Activated CD4-positive, alpha-beta T cell treated with anti-CD3 and anti-CD28 coated beads for 36 hours (primary cell): ENCODE data around the gene DIP2C. TPM values are rescaled to one million over a fixed set of nuclear protein-coding genes. Genes with fewer than 3 reads are reported as not detected.
"Not testable (repeated sequence)": the region's sequence is repeated elsewhere in the genome, so short reads cannot be mapped to it uniquely, and the experiment has no call there.

Experiments used
- ATAC-seq: fragments of 200-7000 bp; cut with Tn5 transposase; one replicate; pipeline ENCODE4 v1.10.0; 2021; ENCODE audit warnings: mild to moderate bottlenecking, moderate library complexity
- CTCF ChIA-PET: fragments of 350-600 bp; sonication (Branson Sonifier 250); formaldehyde crosslinking; loops from one replicate; lab custom pipeline; 2021; ENCODE audit warnings: antibody characterized with exemption; lab: Charles Lee
- POLR2A ChIA-PET: fragments of 350-600 bp; sonication (Branson Sonifier 250); formaldehyde crosslinking; loops from one replicate; lab custom pipeline; 2021; ENCODE audit warnings: antibody characterized with exemption, inconsistent platforms; lab: Charles Lee
- DNase-seq: peaks from one replicate; pipeline ENCODE4 v3.0.0-alpha.2; 2020
- H3K27ac Mint-ChIP-seq: one replicate; pipeline ENCODE4 v1.8.0; 2021; ENCODE audit warnings: mixed read lengths
- H3K27me3 Mint-ChIP-seq: one replicate; pipeline ENCODE4 v1.8.0; 2021; ENCODE audit warnings: mixed read lengths
- H3K36me3 Mint-ChIP-seq: one replicate; pipeline ENCODE4 v1.8.0; 2021; ENCODE audit warnings: low read depth, mixed read lengths
- H3K4me1 Mint-ChIP-seq: one replicate; pipeline ENCODE4 v1.8.0; 2021; ENCODE audit warnings: mixed read lengths
- H3K4me3 Mint-ChIP-seq: one replicate; pipeline ENCODE4 v1.8.0; 2021; ENCODE audit warnings: mild to moderate bottlenecking, moderate library complexity, mixed read lengths
- H3K9me3 Mint-ChIP-seq: one replicate; pipeline ENCODE4 v1.8.0; 2021; ENCODE audit warnings: low read depth, mixed read lengths
- intact Hi-C, 2 experiments: fragments of 100-400 bp; cut with DNase I in 1 of 2; cut with micrococcal nuclease in 1 of 2; formaldehyde crosslinking; loops; one replicate each; pipeline versions ENCODE4 v1.14.2 to v1.15.1; 2022 to 2024; cut with DNase I, micrococcal nuclease
- total RNA-seq, 2 experiments: library from RNA; stranded (reverse); gene quantifications; one replicate each; pipeline ENCODE4 v1.2.3, GENCODE V29; 2021

The DIP2C gene
- total RNA-seq, 2 experiments from 2014 or later = 0.76 to 0.94 TPM

- H3K9me3 Mint-ChIP-seq = no peaks in the 10 kb centered on the region
- ATAC-seq (no peak), DNase-seq (no peak)
- H3K36me3 Mint-ChIP-seq = no peaks in the 10 kb centered on the region
- H3K27ac Mint-ChIP-seq = no peak overlapping the region
- no peak overlapping the region for H3K4me3 Mint-ChIP-seq
- ChIA-PET POLR2A (no interaction called here), CTCF (no interaction called here)
- peaks cover 6% of the 10 kb centered on the region for H3K4me1 Mint-ChIP-seq
- intact Hi-C loops = no loop called here
- no peaks in the 10 kb centered on the region for H3K27me3 Mint-ChIP-seq
Observed at GRCh38 chr10:662686-663465, 26.6 kb downstream of the DIP2C start.

GRCh38 chr10:662223-662605 lies 27.3 kb downstream of the DIP2C start:
- CTCF ChIA-PET = no interaction called here
- H3K4me1 Mint-ChIP-seq = peaks cover 6% of the 10 kb centered on the region

GRCh38 chr10:661597-662222 lies 27.8 kb downstream of the DIP2C start:
- H3K9me3 Mint-ChIP-seq = no peaks in the 10 kb centered on the region
- DNase-seq = no peak
- H3K4me3 Mint-ChIP-seq = no peak overlapping the region
- no peak overlapping the region for H3K27ac Mint-ChIP-seq
- POLR2A ChIA-PET = no interaction called here
- peaks cover 6% of the 10 kb centered on the region for H3K4me1 Mint-ChIP-seq
- ATAC-seq = no peak
- intact Hi-C loops = no loop called here
- no peaks in the 10 kb centered on the region for H3K27me3 Mint-ChIP-seq
- no peaks in the 10 kb centered on the region for H3K36me3 Mint-ChIP-seq
- CTCF ChIA-PET = no interaction called here

More at GRCh38 chr10:662223-662605, 27.3 kb downstream of the DIP2C start:
- Mint-ChIP-seq H3K27me3 (no peaks in the 10 kb centered on the region), H3K9me3 (no peaks in the 10 kb centered on the region), H3K4me3 (no peak overlapping the region), H3K36me3 (no peaks in the 10 kb centered on the region), H3K27ac (no peak overlapping the region)
- ATAC-seq (no peak), DNase-seq (no peak)
- intact Hi-C loops = no loop called here
- POLR2A ChIA-PET = no interaction called here

DNA sequence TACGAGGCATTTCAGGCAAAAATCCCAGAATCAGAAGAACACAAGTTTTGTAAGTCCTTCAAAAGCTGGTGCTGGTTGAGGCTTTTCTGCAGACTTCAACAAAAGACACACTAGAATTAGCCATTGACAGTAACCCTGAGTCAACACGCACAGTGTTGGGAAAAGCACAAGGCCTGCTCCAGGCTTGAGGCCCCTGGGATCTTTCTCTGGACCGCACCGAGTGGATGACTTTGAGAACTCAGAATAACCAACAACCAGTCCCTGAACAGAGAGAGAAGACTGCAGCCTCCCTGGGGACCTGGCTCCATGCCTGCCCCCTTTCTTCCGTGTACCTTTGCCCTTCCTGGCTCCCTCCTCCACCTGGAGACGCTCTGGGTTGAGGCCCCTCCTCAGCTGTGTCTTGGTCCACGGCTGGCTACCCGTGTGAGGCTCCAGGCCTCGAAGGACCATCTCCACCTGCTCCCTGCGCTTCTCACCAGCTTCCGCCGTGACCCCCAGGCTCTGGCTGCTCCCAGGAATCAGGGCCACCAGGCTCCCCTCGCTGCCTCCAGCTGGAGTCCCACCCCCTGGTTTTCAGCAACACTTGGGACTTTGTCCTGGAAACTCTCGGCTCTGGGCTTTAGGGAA lies 28.4 kb downstream of the DIP2C start:
- ATAC-seq = no peak
- H3K27ac Mint-ChIP-seq = no peak overlapping the region
- CTCF ChIA-PET = interaction anchor here (1.1 kb wide), 1 partner anchor 14 kb away, joined by 4 read pairs; no protein-coding TSS in a partner anchor

DNA sequence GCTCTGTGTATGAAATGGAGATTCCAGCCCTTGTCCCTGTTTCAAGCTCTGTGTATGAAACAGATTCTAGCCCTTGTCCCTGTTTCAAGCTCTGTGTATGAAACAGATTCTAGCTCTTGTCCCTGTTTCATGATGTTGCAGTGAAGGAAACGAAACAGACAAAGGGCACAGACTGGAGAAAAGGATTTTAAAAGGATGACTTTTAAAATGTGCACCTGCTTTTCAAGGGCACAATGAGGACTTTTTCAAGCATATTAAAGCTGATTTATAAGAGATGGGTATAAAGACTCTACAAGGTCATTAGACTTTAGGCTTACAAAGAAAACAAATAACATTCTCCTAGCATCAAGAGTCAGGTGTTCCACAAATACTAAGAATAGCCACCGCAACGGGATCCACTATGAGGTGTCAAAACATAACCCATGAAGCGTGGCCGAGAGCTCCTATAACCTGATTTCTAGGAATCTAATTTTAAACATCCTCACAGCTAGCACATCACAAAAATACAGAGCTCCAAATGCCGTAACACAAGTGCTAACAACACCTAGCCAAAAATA lies 29.0 kb downstream of the DIP2C start:
- H3K27me3 Mint-ChIP-seq = no peaks in the 10 kb centered on the region
- intact Hi-C loops = no loop called here
- H3K9me3 Mint-ChIP-seq = no peaks in the 10 kb centered on the region
- no peak overlapping the region for H3K4me3 Mint-ChIP-seq
- ATAC-seq = no peak
- H3K4me1 Mint-ChIP-seq = peaks cover 6% of the 10 kb centered on the region
- no peak overlapping the region for H3K27ac Mint-ChIP-seq
- DNase-seq = no peak
- no peaks in the 10 kb centered on the region for H3K36me3 Mint-ChIP-seq
- POLR2A ChIA-PET = no interaction called here
- CTCF ChIA-PET = interaction anchor here (1.1 kb wide), 1 partner anchor 14 kb away, joined by 4 read pairs; no protein-coding TSS in a partner anchor

More for the DNA sequence above, 28.4 kb downstream of the DIP2C start:
- H3K4me3 Mint-ChIP-seq = no peak overlapping the region
- intact Hi-C loops = no loop called here
- POLR2A ChIA-PET = no interaction called here
- H3K36me3 Mint-ChIP-seq = no peaks in the 10 kb centered on the region
- no peaks in the 10 kb centered on the region for H3K9me3 Mint-ChIP-seq
- DNase-seq = no peak
- no peaks in the 10 kb centered on the region for H3K27me3 Mint-ChIP-seq
- peaks cover 6% of the 10 kb centered on the region for H3K4me1 Mint-ChIP-seq

DNA sequence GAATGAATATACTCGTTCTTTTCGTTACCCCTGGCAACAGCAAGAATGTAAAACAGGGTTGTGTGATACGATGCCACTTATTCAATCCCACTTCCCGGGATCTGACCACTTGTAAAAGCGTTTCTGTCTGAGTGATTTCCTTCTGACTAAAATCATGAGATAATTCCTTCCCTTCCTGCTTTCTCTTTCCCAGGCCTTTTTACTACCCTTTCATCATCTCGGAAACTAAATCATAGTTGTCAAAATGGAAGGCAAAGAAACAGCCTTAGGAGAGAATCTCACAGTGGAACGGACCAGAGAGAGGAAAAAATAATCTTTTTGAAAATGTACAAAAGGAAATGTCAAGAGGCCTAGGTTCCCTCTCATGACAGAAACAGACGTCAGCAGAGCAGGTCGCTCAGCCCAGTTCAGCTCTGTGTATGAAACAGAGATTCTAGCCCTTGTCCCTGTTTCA lies 29.8 kb downstream of the DIP2C start:
- intact Hi-C loops = no loop called here

DNA sequence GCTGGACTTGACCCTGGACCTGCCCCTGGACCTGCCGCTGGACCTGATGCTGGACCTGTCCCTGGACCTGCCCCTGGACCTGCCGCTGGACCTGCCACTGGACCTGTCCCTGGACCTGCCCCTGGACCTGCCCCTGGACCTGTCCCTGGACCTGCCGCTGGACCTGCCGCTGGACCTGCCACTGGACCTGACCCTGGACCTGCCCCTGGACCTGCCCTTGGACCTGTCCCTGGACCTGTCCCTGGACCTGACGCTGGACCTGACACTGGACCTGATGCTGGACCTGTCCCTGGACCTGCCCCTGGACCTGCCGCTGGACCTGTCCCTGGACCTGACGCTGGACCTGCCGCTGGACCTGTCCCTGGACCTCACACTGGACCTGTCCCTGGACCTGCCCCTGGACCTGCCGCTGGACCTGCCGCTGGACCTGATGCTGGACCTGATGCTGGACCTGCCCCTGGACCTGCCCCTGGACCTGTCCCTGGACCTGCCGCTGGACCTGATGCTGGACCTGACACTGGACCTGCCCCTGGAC lies 31.6 kb downstream of the DIP2C start:
- H3K27me3 Mint-ChIP-seq, H3K27ac Mint-ChIP-seq, ATAC-seq, H3K9me3 Mint-ChIP-seq, intact Hi-C loops, H3K36me3 Mint-ChIP-seq, H3K4me1 Mint-ChIP-seq, POLR2A ChIA-PET, DNase-seq, H3K4me3 Mint-ChIP-seq, CTCF ChIA-PET: not testable (repeated sequence)

More for the DNA sequence above, 29.8 kb downstream of the DIP2C start:
- no peaks in the 10 kb centered on the region for H3K36me3 Mint-ChIP-seq
- H3K27ac Mint-ChIP-seq = no peak overlapping the region
- CTCF ChIA-PET = interaction anchor here (1.1 kb wide), 1 partner anchor 15 kb away, joined by 4 read pairs; no protein-coding TSS in a partner anchor
- POLR2A ChIA-PET = no interaction called here
- ATAC-seq (no peak), DNase-seq (no peak)
- no peaks in the 10 kb centered on the region for H3K9me3 Mint-ChIP-seq
- H3K4me1 Mint-ChIP-seq = peaks cover 6% of the 10 kb centered on the region
- H3K4me3 Mint-ChIP-seq = no peak overlapping the region
- no peaks in the 10 kb centered on the region for H3K27me3 Mint-ChIP-seq

DNA sequence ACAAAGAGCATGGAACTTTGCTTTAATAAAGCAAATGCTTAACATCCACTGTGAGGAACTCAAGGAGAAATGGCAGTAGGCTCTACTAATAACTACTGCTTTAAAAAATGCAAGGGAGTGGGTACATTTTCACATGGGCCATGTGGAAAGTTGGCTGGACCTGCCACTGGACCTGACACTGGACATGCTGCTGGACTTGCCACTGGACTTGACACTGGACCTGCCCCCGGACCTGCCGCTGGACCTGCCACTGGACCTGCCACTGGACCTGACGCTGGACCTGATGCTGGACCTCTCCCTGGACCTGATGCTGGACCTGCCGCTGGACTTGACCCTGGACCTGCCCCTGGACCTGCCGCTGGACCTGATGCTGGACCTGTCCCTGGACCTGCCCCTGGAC lies 32.6 kb downstream of the DIP2C start:
- Mint-ChIP-seq H3K4me1 (peaks cover 6% of the 10 kb centered on the region), H3K27me3 (no peaks in the 10 kb centered on the region), H3K4me3 (no peak overlapping the region), H3K27ac (no peak overlapping the region), H3K36me3 (no peaks in the 10 kb centered on the region), H3K9me3 (no peaks in the 10 kb centered on the region)
- intact Hi-C loops = no loop called here
- CTCF ChIA-PET = no interaction called here
- DNase-seq (no peak), ATAC-seq (no peak)
- POLR2A ChIA-PET = no interaction called here

DNA sequence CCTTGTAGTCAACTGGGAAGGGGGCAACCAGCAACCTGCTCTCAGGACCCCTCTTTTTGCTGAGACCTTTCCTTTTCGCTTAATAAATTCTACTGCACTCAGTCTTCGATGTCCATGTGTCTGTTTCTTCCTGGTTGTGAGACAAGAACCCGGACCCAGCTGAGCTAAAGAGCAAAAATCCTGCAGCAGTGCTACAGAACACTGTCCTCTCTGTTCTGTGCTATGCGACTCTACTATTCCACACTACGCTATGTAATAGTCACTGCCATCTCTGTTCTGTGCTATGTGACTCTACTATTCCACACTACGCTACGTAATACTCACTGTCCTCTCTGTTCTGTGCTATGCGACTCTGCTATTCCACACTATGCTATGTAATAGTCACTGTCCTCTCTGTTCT lies 34.3 kb downstream of the DIP2C start:
- H3K4me1 Mint-ChIP-seq = peaks cover 6% of the 10 kb centered on the region
- no peaks in the 10 kb centered on the region for H3K9me3 Mint-ChIP-seq
- ATAC-seq (no peak), DNase-seq (no peak)
- intact Hi-C loops = no loop called here
- ChIA-PET POLR2A (no interaction called here), CTCF (no interaction called here)
- H3K27ac Mint-ChIP-seq = no peak overlapping the region
- no peak overlapping the region for H3K4me3 Mint-ChIP-seq
- H3K36me3 Mint-ChIP-seq = no peaks in the 10 kb centered on the region
- no peaks in the 10 kb centered on the region for H3K27me3 Mint-ChIP-seq

- Mint-ChIP-seq H3K27me3 (no peaks in the 10 kb centered on the region), H3K27ac (no peak overlapping the region), H3K9me3 (no peaks in the 10 kb centered on the region), H3K4me3 (no peak overlapping the region), H3K4me1 (peaks cover 3% of the 10 kb centered on the region), H3K36me3 (no peaks in the 10 kb centered on the region)
- ATAC-seq (no peak), DNase-seq (no peak)
- POLR2A ChIA-PET = no interaction called here
- CTCF ChIA-PET = no interaction called here
- intact Hi-C loops = no loop called here
Observed at GRCh38 chr10:654647-654996, 34.8 kb downstream of the DIP2C start.

DNA sequence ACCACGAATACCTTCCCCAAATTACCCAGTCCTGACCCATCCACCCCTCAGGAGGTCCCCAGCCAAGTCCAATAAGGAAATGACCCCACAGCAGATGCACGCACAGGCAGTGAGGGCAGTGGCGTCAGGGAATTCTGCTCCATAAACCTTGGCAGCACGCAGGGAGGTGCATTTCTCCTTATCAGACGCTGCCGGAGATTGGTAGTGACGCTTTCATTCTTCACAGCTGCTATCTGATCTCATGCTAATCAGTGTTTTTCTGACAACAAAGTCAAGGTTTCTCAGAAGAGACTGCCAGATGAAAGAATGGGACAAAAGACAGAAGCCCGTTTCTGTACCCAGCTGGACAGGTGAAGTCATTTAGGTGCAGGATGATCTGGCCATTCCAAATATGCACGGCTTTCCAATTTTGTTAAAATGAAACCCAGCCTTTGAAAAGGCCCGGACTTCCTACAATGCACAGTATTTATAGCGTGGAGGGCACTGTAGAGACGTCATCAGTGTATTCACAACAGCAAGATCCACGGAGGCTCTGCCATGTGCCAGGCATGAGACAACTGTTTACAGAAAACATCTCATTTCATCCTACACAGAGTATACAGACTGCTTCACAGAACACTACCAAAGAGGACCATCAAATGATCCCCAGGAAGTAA lies 35.3 kb downstream of the DIP2C start:
- DNase-seq (no peak), ATAC-seq (no peak)
- H3K36me3 Mint-ChIP-seq = no peaks in the 10 kb centered on the region
- ChIA-PET CTCF (no interaction called here), POLR2A (no interaction called here)
- no peak overlapping the region for H3K27ac Mint-ChIP-seq
- H3K4me3 Mint-ChIP-seq = no peak overlapping the region
- intact Hi-C loops = no loop called here
- no peaks in the 10 kb centered on the region for H3K27me3 Mint-ChIP-seq
- H3K9me3 Mint-ChIP-seq = no peaks in the 10 kb centered on the region
- no peaks in the 10 kb centered on the region for H3K4me1 Mint-ChIP-seq
